SK-MEL-5 (cell line): ENCODE data around the gene ZNF286A. TPM values are rescaled to one million over a fixed set of nuclear protein-coding genes. Genes with fewer than 3 reads are reported as not detected.
"Not testable (repeated sequence)": the region's sequence is repeated elsewhere in the genome, so short reads cannot be mapped to it uniquely, and the experiment has no call there.

Source experiments
- DNase-seq: peaks from one replicate; pipeline ENCODE4 v3.0.0-alpha.2; 2016; ENCODE audit warnings: low read depth, low spot score
- in situ Hi-C: cut with HindIII; loops from 2 replicates; pipeline ENCODE4 v1.10.0; 2016; ENCODE audit warnings: low sequenced_read_pairs, high pct_unique_total_duplicates, low pct_unique_long_range_greater_than_20kb
- polyA plus RNA-seq, 2 experiments: library from polyadenylated mRNA; depleted of rRNA; stranded (reverse); fragments of >200 nt; gene quantifications; 2 replicates each; pipeline ENCODE4 v1.2.3, GENCODE V29; 2015
- total RNA-seq: library from RNA; depleted of rRNA; stranded (reverse); fragments of >200 nt; shearing (Covaris generic); gene quantifications from 2 replicates; pipeline ENCODE4 v1.2.3, GENCODE V29; 2014; rRNA removed

The ZNF286A gene
- 18.1 and 21.6 TPM in 2 replicates for total RNA-seq
- 18.3 and 21.7 TPM in 2 replicates for polyA plus RNA-seq (2015; cell fraction: cytosol; rRNA removed)
- 24.4 and 33.0 TPM in 2 replicates for polyA plus RNA-seq (2015; cell fraction: nucleus; rRNA removed)

GRCh38 chr17:15699413-15699924 is at the start of gene ZNF286A:
Gene ZNF286A, plus strand, starts transcription at chr17:15699752. Its CDS starts 578 bp downstream, at chr17:15700330.
- in situ Hi-C loops = not testable (repeated sequence)
- DNase-seq = peak; percentile 99

GRCh38 chr17:15649861-15650421 is 49.6 kb upstream of the ZNF286A start:
- in situ Hi-C loops = no loop called here
- no peak for DNase-seq

DNA sequence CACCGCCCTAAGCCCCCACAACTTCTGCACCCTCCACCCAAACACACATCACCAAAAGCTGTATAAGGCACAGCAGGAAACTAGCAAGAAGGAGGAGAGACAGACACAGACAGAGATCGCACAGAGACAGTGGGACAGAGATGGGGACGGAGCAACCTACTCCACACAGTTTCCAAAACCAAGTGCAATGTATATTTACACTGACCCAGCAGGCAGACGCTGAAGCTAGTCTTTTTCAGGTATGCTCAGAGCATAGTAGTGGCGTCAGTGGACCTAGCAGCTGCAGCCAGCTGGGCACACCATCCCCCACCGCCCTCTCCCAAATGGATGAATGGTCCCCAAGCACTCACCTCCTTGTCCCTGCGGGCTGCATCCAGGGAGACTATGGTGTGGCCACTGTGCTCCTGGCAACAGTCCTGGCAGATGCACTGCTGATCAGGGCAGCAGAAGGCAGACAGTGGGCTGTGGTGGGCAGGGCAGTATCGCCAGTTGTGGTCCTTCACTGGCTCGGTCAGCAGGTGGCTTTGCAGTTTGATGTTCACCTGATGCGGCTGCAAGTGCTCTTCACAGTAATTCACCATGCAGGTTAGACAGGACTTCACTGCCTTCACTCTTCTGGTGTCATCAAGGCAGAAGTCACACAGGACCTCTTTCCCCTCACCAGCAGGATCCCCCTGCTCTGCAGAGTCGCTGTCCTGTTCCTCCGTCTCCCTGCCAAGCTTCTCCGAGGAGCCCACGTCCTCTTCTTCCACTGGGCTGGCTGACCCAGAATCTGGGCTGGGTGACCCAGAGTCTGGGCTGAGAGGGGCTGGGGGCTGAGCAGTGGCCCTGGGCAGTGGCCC is 48.6 kb upstream of the ZNF286A start:
- DNase-seq = no peak
- in situ Hi-C loops = no loop called here

GRCh38 chr17:15651583-15652110 is 47.9 kb upstream of the ZNF286A start:
- peak; percentile 89 for DNase-seq
- in situ Hi-C loops = no loop called here

DNA sequence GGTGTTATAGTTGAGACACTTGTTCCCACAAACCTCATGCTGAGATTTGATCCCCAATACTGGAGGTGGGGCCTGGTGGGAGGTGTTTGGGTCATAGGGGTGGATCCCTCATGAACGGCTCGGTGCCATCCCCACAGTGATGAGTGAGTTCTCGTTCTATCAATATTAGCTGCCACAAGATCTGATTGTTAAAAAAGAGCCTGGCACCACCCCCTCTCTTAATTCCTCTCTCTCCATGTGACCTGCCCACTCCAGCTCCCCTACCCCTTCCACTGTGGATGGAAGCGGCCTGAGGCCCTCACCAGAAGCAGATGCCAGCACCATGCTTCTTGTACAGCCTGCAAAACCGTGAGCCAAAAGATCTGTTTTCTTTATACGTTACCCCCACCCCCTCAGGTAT is 46.6 kb upstream of the ZNF286A start:
- no peak for DNase-seq
- in situ Hi-C loops = no loop called here

- in situ Hi-C loops, DNase-seq: not testable (repeated sequence)
These were observed 45.2 kb upstream of the ZNF286A start for GRCh38 chr17:15654401-15654800.

DNA sequence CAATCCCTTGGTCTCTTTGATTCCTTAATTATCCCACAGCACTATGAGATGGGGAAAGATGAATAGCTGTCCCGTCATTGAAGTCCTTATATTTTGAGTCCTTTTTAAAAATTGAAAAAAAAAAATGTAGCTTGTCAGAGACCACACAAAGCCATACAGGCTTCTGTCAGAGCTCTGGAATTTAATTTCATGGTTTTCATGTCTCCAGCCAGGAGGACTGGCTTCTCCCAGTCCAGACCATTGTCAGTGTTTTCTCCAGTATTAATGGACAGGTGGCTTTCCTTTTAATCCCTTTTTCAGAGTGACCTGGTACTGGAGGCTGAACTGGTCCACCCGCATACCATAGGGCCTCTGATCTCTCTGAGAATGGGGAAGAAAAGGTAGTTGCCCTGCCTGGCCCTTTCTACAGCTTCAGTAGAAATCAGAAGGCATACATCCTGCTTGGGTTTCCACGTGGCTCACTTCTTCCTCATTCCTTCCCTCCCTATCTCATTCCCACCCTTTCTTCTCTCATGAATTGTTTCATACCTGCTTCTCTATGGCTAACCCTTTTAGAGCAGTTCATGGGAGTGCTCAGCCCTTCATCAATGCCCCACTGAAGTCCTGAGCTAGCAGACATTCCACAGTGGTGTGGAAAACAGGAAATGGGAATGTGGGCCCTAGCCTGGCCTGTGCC is 44.5 kb upstream of the ZNF286A start:
- in situ Hi-C loops = no loop called here
- DNase-seq = no peak

GRCh38 chr17:15657868-15658267 is 41.7 kb upstream of the ZNF286A start:
- DNase-seq = no peak
- in situ Hi-C loops = no loop called here

- no peak for DNase-seq
- in situ Hi-C loops = no loop called here
These were observed 41.3 kb upstream of the ZNF286A start for GRCh38 chr17:15658296-15658695.

DNA sequence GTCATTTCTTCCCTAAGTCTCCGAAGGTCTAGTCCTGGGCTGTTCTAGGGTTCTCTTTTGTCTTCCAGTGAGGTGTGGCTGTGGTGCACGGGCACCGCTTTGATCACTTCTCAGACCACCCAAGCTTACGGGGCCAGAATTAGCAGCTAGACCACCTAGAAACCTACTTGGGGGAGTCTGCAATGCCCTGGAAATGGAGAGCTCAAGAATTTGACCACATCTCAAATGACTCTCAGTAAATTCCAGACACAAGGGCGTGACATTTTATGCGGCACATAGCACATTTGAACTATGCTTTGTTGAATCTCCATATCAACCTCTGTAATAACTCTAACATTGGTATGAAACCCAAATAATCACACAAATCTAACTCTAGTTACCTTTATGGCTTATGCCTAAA is 40.3 kb upstream of the ZNF286A start:
- DNase-seq = no peak
- in situ Hi-C loops = no loop called here

GRCh38 chr17:15659663-15660062 is 39.9 kb upstream of the ZNF286A start:
- in situ Hi-C loops = no loop called here
- DNase-seq = no peak

GRCh38 chr17:15660077-15660476 is 39.5 kb upstream of the ZNF286A start:
- in situ Hi-C loops = no loop called here
- no peak for DNase-seq

GRCh38 chr17:15662681-15663080 is 36.9 kb upstream of the ZNF286A start:
- in situ Hi-C loops = no loop called here
- no peak for DNase-seq

GRCh38 chr17:15663176-15663575 is 36.4 kb upstream of the ZNF286A start:
- no peak for DNase-seq
- in situ Hi-C loops = no loop called here

DNA sequence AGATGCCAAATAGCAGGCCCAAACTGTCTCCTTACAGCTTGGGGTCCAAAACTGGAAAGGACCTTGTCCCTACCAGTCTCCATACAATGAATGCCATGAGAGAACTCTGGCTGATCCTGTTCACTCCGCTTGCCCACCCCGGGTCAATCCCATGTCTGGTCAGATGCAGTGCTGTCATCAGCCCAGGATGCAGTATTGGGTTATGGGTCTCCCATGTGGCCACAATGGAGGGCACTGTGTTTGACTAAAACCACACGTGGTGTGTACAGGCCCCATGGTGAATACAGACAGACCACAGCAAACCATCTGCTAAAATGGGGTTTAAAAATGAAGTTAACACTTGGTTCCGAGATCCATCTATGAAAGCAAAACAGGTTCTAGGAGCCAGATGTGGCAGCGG is 35.9 kb upstream of the ZNF286A start:
- in situ Hi-C loops = no loop called here
- no peak for DNase-seq

GRCh38 chr17:15669526-15669925 is 30.0 kb upstream of the ZNF286A start:
- in situ Hi-C loops, DNase-seq: not testable (repeated sequence)

- DNase-seq, in situ Hi-C loops: not testable (repeated sequence)
These were observed 24.9 kb upstream of the ZNF286A start for GRCh38 chr17:15674640-15675039.

- peak; percentile 47 for DNase-seq
- in situ Hi-C loops = not testable (repeated sequence)
These were observed 23.6 kb upstream of the ZNF286A start for GRCh38 chr17:15675991-15676390.
